CD4-positive, alpha-beta T cell treated with Interferon alpha-2 for 1 hour (primary cell): ENCODE measurements around the gene MYO10.

ENCODE experiments used
- DNase-seq, 2 donors: peaks; one replicate each; pipeline ENCODE4 v3.0.0-alpha.2; 2020 to 2022

Gene MYO10

DNA sequence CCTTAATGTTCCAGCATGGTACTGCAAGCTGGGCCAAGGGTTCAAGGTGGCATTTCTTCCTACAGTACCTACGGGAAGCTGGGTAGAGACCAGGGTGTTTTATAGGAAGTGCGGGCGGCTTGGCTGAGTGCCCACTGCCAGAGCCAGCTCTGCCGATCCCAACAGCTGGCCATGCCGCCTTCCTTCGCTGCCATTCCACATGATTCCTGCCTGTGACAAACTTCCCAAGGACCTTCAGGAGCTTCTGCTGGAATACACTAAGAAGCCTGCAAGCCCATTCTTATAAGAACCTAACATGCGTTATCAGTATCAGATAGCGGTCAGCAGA, 22.0 kb downstream of the MYO10 start:
- DNase-seq, result no peak

DNA sequence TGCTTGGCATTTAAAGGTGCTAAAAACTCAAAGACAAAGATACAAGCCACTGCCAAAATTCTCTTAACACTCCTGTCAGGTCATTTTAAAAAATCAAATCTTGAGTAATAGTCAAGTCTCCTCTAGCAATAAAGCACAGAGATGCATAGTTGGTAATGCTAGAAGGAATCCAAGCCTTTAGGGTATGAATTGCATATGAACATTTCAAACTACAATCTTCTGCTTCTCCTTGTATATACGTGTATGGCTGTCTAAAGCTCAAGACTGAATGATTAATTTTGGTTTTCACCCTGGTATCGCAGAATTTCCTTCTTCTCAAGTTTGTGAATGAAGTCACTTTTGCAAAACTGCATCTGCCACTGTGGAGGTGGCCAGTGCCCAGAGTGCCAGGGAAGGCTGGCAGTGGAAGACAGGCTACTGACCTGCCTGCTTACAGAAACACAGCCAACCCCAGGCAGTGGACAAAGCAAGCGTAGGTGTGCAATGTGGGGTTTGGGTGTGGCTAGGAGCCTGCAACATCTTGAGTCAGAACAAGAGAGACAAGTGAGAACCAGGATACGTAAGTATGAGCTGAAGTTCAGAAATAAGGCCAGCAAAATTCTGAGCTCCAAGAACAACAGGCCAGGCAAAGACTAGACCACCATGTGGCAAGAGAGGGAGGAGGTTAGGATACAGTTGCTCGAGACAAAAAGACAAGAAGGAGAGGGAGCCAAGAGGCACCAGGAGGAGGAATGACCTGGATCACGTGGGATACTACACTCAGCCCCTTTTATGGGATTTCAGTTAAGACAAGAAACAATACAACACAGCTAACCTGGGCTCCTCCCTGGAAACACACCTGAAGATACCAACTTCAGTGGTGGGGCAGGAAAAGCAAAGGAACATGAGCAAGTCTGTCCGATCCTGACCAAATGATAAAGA, 22.6 kb downstream of the MYO10 start:
- no peak for DNase-seq

DNA sequence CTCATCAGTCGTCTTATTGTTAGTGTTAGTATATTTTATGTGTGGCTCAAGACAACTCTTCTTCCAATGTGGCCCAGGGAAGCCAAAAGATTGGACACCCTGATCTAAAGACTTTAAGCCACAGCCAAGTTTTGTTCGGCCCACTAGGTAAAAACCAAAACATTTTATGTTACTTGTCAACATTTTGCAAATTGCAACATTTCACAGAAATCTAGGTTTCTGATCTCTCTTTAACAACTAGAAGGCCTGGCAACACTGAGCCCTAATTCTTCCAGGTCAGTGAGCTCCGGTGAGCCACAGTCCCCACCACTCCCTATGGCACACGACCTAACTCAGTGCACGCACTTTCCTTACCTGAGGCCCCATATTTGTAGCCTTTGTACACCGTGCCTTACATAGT, 24.0 kb downstream of the MYO10 start:
- no peak for DNase-seq

DNA sequence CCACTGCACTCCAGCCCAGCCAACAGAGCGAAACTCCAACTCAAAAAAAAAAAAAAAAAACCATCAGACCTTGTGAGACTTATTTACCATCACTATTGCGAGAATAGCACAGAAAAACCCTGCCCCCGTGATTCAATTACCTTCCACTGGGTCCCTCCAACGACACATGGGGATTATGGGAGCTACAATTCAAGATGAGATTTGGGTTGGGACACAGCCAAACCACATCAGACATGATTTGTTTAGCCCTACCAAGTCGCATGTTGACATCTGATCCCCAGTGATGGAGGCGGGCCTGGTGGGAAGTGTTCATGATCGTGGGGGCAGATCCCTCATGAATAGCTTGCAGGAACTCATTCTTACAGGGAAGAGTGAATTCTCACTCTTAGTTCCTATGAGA, 26.6 kb downstream of the MYO10 start:
- no peak for DNase-seq

DNA sequence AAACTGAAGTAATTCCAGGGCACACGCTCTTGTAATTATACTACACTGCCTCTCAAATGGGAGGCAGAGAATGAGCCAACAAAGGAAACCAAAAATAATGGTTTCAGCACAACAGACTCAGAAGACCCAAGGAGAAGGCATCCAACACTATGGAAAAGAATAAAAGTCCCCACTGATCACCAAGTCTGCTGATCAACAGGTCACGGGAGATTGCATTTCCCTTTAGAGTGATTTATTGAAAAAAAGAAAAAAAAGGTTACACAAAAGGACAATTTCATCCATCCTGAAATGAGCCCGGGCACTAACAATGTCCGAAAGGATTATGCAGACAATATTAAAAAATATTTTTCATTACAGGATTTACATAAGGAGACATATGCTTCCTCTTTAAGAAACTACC, 28.8 kb downstream of the MYO10 start:
- no peak for DNase-seq

DNA sequence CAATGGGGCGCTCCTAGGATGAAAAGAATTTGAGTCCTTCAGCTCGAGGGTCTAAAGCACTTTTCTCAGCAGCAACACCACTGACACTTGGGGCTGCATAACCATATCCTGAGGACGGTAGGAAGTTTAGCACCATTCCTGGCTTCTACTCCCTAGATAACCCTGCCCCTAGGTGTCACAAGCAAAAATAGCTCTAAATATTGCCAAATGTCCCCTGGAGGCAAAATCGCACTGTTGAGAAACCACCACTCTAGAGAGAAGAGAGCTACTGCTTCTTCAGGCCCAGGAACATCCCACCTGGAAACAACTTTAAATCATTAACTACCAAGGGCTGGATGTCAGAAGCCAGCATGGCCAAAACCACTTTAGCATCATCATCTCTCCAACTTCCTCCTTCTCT, 29.8 kb downstream of the MYO10 start:
- no peak for DNase-seq

DNA sequence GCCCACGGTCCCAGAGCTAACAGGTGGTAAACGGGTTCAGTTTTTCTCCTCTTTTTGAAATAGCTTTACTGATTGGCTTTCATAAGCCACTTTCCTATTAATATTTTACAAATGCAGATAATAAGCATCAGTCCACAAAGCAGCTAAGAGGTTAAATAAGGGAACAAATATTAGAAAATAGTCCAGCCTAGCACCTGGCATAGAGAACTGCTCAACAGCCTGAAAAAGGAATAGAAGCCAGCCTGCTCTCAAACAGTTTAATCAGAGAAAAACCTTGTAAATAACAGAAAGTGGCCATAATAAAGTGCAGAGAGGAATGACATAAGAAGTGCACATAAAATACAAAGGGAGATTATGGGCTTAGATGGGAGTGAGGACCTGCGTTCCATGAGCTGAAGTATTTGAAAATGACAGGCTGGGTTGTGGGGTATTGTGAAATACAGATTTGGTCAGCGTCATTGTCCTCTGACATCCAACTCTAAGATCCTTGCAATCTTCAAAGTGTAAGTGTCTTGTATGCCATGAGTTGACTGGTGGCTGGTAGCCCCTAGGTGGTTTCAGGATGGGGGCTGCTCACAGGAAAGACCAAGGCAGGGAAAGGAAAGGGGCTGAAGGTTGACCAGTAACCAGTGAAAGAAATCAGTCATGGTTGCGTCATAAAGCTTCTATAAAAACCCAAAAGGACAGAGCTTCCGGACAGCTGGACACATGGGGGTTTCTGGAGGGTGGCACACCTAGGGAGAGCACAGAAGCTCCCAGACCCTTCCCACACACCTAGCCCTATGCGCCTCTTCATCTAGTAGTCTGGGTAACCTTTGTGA, 32.4 kb downstream of the MYO10 start:
- no peak for DNase-seq

DNA sequence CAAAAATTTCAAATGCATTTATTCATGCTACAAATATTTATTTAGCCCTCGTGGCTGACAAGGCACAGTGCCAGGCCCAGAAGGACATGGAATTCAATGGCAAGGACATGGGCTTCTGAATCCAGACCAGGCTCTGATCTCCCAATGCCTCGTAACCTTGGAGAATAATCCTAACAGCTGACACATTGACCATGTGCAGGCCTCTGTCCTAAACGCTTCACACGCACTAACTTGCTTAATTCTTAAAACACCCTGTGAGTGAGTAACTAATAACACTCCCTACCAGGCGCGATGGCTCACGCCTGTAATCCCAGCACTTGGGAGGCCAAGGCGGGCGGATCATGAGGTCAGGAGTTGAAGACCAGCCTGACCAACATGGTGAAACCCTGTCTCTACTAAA, 33.2 kb downstream of the MYO10 start:
- DNase-seq, result no peak

DNA sequence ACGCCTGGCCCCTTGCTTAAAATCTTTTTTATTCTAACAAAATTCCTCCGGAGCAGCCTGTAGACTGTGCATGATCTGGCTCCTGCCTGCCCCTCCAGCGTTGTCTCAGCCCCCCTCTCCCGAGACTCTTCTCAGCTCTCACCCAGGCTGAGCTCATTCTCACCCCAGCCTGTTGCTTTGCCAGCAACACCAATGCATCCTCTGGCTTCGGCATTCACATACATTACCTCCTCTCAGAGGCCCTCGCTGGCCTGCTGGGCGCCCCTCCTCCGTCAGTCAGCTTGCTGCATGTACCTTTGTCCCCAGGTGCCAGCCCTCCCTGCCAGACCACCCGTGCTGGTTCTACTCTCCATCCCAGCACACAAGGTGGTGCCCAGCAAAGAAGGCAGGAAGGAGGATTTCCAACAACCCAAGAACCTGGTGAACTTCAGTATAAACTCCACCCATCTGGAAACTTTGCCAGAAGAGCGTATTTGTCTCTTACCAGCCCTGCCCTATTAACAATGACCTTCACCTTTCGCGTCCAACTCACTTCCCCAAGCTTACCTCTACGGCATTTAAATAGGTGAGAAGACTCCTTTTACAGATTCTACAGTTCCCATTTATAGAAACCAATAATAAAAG, 35.0 kb downstream of the MYO10 start:
- DNase-seq, result no peak

DNA sequence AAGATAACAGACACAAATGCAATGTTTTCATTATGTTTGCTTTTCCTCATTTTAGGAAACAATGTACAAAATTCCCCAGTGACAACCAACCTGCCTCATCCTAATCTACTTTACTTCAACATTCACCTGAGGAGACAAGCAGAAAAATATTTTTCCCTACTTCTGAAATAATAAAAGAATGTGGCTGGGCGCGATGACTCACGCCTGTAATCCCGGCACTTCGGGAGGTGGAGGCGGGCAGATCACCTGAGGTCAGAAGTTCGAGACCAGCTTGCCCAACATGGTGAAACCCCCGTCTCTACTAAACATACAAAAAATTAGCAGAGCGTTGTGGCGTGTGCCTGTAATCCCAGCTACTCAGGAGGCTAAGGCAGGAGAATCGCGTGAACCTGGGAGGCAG, 36.9 kb downstream of the MYO10 start:
- DNase-seq, result no peak

DNA sequence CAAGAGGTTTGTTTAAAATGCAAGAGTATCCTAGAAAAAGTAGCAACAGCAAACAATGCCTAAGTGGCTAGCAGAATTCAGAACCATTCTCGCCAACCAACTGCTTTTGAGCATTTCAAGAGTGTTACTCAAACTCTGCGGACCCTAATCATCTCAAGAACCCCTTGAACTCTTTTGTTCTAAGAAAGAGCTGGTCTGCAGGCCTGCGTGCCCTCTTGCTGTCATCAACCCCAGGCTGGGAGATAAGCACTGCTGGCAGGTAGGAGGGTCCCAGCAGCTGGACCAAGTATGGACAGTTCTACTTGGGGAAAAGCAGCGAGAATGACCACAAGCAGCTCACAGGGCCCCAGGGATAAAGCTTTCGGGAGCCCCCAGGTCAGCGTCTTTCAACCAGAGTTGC, 38.3 kb downstream of the MYO10 start:
- DNase-seq, result no peak

DNA sequence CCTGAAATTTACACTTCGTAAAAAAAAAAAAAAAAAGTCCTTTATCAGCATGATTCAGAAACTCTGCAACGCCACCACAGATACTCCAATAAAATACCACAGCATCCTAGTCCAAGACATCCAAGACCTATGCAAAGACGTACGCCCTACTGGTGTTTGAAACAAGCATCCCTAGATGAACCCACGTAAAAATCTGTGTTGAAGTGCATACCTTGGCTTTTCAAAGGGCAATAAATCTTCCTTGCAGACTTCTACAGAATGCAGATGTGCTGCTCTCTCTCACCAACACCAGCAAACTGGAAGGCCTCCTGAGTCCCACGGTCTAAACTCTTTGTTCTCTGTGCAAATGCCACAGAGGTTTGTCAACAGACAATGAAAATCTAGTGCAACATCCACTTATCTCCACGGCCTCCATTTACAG, 38.8 kb downstream of the MYO10 start:
- no peak for DNase-seq

DNA sequence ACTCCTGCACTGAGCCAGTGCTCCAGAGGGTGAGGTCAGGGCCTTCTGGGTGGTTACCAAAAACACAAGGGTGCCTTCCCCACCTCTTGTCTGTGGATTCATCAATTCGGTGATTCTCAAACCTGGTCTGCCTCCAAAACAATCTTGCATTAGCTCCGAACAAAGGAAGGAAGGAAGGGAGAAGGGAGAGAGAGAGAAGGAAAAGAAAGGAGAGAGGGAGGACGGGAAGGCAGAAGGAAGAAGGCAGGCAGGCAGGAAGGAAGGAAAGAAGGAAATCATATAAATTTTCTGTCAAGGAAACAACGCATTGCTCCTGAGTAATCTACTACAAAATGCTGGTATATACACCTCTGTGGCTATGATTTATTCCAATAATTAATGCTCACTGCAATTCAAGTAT, 39.3 kb downstream of the MYO10 start:
- DNase-seq, result no peak

DNA sequence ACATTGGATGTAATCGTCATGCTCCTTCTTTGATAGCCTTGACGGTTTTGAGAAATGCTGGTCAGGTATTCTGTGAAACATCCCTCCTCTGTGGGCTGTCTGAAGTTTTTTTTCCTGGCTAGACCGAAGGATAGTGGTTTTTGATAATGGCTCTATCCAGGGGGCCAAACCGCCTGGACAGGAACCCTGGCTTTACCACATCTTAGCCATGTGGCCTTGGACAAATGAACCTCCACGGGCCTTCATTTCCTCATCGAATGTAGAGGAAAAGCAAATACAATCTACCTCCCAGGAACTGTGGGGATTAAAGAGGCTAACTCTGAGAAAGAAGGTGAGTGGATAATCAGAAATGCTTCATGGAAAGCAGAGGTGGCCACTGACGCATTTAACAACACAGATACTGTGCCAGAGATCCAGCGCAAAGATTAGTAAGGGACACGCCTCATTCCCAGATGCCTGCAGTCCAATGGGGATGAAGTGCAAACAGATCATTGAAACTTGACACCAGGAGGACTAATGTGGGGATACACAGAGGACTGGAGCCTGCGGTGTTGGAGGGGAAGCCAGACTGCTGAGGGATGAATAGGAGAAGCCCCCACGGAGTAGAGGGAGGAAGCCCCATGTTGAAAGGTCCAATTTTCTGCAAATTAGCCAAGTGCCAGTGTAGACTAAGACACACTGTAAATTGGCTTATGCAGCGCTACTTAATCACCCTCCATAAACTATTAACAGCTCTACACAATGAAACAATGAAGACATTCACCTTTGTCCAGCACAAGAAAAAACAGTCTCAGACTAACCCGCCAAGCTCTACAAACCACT, 41.6 kb downstream of the MYO10 start:
- DNase-seq, result no peak

DNA sequence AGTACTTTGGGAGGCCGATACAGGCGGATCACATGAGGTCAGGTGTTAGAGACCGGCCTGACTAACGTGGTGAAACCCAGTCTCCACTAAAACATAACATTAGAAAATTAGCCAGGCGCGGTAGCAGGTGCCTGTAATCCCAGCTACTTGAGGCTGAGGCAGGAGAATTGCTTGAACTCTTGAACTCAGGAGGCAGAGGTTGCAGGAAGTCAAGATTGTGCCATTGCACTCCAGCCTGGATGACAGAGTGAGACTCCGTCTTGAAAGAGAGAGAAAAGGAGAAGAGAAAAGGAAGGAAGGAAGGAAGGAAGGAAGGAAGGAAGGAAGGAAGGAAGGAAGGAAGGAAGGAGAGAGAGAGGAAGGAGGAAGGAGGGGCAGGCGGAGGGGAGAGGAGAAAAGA, 45.1 kb downstream of the MYO10 start:
- no peak for DNase-seq

DNA sequence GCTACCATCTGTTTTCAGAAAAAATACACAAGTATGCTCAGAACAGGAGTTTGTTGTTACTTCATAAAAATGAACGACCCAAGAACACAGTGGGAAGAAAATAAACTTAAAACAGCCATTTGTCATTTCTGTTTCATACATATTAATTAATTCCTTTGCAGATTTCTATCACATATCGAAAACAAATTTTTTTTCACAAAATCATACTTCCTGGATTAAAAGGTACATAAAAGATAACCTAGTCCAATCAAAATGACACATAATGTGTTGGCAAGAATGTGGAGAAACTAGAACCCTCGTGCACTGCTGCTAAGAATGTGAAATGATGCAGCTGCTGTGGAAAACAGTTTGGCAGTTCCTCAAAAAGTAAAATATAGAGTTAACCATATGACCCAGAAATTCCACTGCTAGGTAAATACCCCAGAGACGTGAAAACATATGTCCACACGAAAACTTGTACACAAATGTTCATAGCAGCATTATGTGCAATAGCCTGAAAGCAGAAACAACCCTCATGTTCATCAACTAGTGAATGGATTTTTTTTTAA, 46.0 kb downstream of the MYO10 start:
- DNase-seq, result no peak

DNA sequence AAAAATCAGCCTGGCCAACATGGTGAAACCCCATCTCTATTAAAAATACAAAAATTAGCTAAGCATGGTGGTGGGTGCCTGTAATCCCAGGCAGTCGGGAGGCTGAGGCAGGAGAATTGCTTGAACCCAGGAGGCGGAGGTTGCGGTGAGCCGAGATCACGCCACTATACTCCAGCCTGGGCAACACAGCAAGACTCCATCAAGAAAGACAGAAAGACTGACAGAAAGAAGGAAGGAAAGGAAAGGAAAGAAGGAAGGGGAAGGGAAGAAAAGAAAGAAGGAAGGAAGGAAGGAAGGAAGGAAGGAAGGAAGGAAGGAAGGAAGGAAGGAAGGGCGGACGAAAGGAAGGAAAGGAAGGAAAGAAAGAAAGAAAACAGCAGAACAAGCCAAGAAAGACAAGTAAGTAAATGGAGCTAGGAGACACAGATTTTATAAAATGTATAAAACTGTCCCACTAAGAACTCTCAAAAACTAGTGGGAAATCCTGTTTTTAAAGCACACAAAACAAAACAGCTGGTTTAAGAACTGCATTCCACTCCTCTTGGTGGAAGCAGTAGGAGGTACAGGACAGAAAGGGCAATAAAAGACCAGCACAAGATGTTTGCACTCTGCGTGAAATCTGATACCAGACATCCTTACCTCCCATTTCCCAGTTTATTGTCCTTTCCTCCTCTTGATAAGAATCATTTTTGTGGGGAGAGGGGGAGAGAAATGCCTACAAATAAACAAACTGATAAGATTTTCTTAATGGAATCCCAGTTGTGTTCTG, 46.7 kb downstream of the MYO10 start:
- DNase-seq, result no peak

DNA sequence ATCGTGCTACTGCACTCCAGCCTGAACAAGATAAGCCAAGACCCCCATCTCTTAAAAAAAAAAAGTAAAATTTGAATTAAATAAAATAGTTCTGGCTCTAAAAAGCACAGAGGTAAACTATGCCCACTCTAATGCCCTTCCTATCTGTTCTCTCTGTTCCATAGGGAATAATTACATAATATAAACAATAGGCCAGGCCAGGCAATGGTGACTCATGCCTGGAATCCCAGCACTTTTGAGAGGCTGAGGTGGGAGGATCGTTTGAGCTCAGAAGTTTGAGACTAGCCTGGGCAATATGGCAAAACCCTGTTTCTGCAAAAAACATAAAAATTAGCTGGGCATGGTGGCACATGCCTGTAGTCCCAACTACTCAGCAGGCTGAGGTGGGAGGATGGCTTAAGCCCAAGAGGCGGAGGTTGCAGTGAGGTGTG, 47.4 kb downstream of the MYO10 start:
- DNase-seq, result no peak

DNA sequence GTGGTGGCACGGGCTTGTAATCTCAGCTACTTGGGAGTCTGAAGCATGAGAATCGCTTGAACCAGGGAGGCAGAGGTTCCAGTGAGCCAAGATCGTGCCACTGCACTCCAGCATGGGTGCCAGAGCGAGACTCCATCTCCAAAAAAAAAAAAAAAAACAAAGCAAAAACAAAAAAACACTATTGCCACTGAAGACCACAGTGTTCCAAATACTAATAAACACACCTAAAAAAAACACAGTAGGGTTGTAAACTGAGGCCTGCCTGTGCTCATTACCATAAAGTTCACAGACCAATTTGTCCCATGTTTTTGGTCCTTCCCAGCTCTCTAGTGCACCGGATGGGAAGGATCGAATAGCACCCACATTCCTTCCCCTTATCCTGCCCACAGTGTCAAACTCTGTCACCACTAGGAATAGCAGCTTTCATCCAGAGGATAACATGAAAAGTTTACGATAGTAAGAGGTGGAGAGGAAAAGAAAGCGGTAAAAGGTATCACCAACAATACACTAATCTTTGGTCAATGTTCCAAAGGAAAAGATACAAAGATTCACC, 49.2 kb downstream of the MYO10 start:
- DNase-seq, result no peak

DNA sequence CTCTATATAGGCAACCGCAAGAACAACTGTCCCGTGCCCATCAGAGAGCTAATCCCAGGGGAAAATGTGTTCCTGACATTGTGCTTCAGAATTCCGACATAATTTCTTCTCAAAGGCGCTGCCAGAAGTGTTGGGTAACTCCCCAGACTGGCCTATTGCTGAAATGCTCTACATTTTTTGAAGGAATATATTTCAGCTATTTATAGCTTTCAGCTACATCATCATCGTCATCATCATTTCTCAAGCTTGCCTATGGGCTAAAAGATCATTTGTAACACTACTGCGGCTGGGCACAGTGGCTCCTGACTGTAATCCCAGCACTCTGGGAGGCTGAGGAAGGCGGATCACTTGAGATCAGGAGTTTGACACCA, 49.7 kb downstream of the MYO10 start:
- DNase-seq, result no peak

DNA sequence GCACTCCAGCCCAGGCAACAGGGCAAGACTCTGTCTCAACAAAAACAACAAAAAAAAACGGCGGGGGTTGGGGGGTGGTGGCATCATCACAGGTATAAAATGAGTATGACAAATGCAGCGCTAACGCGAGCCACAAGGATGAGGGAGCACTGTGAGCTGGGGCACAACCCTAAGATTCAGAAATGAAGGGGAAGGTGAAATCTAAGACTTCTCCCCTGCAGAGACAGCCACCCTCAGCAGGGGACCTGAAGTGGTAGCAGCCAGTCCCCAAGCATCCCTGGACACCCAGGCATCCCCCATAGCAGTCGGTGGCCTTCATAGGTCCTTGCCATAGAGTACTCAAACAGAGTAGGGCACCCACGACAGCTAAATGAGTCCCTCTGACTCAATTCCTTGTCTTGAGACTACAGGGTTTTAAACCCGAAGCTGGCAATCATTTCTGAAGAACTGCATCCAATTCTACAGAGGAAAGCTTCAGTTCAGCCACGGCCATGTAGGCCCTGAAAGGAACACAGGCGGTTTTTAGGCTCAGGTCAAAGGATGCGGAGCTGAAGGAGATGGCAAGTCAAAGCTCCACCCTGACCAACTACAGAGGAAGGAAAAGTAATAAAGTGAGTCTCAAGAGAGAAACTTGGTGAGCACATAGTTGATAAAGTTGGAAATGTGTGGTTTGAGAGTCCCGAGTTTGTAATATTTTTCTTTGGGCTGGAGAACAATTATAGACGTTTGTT, 50.3 kb downstream of the MYO10 start:
- DNase-seq, result no peak
